ENCODE results near the gene MANBA.

The MANBA gene

GRCh38 chr4:102760645-102761295 is at the start of gene MANBA:
TSS of gene MANBA (minus strand) at chr4:102760968. CDS start at chr4:102760894, 74 bp downstream.
- peak; percentile 16 for DNase-seq

GRCh38 chr4:102809691-102810090 is 48.9 kb upstream of the MANBA start:
- DNase-seq = no peak

- DNase-seq = no peak
Measured at GRCh38 chr4:102809190-102809589, 48.4 kb upstream of the MANBA start.

GRCh38 chr4:102808009-102808408 is 47.2 kb upstream of the MANBA start:
- no peak for DNase-seq

- DNase-seq = no peak
Measured at GRCh38 chr4:102807345-102807744, 46.6 kb upstream of the MANBA start.

DNA sequence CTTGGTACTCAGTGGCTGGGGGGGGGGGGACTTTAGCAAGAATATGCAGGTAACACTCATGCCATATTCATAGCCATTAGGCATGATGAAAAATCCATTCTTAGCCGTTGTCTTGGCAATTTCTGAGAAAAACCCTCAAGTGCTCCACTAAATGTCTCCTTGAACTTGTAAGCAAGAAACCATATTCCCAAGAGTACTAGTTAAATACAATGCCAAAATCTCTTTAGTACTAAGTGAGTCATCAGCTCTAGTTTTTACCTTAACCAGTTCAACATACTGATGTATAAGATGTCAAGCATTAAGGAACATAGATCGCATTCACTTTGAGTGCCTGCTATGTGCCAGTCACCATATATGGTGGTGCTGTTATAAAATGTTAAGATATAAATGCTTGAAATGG is 39.0 kb upstream of the MANBA start:
- no peak for DNase-seq

DNA sequence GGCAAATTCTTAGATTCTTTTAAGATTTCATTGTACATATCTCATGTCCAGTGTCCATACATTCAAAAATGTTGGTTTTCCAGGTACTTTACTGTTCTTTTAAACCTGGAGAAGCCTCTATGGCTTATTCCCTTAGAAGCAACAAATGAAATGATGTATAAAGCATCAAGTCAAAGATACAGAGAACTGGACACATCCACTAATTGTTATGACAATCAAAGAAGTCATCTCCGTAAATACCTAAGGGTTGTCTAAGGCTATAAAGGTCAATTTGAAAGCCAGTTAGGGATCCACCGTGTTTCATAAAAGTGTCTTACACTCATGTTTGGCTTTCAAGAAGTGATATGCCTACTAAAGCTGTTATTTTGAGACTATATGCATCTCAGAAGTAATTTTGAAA is 34.2 kb upstream of the MANBA start:
- DNase-seq = no peak

DNA sequence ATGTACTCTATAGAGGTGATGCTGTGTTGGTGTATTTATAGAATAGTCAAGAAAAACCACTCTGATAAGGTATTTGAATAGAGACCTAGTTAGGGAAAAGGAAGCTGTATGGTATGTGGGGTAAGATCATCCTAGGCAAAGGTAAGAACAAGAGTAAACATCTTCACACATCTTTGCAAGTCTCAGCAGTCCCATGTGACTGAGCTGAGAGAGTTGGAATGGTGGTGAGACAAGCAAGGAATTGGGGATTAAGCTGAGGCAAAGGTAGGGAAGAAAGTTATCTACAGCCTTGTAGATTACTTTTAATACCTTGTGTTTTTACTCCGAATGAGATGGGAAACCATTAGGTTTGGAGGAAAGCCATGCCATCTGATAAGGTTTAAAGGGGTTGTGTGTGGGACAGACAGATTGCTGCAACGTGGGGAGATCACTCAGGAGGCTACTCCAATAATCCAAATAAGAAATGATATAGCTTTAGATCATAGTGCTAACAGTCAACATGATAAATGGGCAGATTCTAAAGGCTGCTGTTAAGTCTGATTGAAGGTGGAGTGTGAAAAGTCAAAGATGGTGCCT is 31.7 kb upstream of the MANBA start:
- no peak for DNase-seq

GRCh38 chr4:102791318-102791835 is 30.6 kb upstream of the MANBA start:
- no peak for DNase-seq

DNA sequence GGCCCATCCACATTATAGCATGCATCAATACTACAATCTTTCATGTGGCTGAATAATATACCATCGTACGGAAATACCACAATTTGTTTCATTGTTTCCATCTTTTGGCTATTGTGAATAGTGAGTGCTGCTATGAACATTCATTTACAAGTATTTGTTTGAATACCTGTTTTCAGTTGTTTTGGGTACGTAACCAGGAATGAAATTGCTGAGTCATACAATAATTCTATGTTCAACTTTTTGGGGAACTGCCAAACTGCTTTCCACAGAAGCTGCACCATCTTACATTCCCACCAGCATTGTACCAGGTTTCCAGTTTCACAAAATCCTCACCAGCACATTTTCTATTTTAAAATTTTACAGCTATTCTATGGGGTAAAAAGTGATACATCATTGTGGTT is 28.5 kb upstream of the MANBA start:
- DNase-seq = no peak

GRCh38 chr4:102787944-102788343 is 27.2 kb upstream of the MANBA start:
- no peak for DNase-seq

- no peak for DNase-seq
Measured at GRCh38 chr4:102787096-102787881, 26.5 kb upstream of the MANBA start.

GRCh38 chr4:102786279-102786678 is 25.5 kb upstream of the MANBA start:
- DNase-seq = no peak

DNA sequence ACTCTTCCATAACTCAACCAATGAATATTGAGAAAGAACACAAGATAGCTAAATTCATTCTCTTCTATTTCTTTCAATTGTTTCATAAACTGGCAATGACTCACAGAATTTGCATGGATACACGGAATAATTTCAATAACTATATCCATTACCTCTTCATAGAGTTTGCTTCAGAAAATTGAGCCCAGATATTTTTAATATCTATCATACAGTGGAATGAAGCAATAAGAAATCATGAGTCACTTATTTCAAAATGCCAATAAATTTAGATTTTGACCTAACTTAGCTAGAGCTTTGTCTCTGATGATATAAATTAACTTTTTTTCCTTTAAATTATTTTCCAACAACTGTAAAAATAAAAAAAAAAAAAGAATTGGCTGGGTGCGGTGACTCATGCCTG is 22.2 kb upstream of the MANBA start:
- DNase-seq = no peak

DNA sequence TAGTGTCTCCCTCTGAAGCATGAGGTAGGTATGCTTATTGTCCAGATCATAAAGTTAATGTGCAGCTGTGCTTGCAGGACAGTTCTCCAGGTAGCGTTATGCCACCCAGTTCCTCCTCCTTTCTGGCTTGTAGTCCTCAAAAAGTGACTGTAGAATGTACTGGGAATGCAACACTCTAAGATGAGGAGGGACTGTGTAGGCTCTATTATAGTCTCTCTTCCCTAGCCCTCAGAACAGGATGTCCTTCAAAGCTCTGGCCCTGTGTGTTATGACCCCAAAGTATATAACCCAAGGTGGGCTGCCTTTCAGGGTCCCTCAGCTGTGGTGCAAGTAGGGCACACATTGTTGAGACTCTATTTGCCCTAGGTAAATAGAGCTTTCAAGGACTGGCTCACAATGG is 20.8 kb upstream of the MANBA start:
- no peak for DNase-seq

DNA sequence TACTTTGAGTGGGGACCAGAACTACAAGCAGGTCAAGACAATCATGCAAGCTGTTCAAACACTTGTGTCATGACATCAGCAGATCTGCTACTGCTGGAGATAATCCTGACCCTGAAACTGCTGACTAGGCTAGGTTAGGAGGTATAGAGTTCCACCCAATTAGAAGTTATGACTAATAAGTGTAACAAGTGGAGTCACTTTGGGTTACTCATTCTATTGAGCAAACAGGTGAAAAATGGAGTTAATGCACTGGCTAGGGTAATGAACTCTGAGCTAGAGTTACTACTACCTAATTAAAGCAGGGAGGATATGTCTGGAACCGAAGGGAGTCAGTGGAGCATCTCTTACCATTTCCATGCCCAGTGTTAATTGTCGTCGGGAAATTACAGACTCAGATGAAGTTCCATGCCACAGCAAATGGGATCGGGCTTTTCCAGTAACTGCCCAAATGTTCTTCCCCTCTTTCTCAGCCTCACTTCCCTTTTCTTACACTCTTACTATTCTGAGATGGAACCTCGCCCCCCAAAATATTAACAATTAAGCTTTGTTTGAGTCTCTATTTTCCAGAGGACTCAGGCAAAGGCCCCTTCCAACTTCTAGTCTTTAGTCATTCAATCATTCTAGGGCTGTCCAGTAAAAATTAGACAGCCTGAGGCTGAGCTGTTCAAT is 19.8 kb upstream of the MANBA start:
- no peak for DNase-seq

DNA sequence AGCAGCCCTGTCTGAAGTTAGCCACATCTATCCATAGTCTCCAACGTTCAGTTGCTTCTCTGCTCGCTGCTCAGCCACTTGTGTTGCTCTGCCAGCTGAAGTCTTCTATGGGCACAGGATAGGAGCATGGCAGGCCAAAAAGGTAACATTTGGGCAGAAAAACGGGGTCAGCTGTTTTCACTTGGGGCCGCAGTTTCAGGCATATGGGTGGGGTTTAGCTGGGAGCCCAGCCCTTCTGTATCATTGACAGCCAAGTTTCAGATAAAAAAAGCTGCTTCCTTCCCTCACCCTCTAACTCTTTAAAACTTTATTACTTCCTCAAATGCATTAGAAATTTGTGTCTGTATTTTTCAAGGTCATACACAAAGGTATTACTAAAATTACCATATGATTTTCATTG is 18.4 kb upstream of the MANBA start:
- DNase-seq = no peak

DNA sequence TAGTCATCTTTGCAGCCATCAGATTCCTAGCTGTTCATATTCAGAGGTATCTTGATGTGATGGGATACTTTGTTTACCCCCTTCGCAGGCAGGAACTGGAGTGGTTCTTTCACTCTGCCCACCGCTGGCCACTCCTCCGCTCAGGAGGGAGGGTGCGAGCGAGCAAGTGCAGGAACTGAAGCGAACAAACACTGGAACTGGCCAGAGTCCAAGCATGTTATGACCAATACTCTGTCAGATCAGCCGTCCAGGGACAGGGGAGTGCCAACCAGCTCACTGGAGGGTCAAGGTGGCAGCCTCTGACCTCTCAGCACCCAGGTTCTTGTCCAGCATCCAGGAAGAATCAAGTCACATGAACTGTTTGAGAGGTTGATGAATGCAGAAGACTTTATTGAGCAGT is 18.0 kb upstream of the MANBA start:
- no peak for DNase-seq

- no peak for DNase-seq
Measured at GRCh38 chr4:102775805-102776204, 15.0 kb upstream of the MANBA start.

- no peak for DNase-seq
Measured at GRCh38 chr4:102774254-102774653, 13.5 kb upstream of the MANBA start.

DNA sequence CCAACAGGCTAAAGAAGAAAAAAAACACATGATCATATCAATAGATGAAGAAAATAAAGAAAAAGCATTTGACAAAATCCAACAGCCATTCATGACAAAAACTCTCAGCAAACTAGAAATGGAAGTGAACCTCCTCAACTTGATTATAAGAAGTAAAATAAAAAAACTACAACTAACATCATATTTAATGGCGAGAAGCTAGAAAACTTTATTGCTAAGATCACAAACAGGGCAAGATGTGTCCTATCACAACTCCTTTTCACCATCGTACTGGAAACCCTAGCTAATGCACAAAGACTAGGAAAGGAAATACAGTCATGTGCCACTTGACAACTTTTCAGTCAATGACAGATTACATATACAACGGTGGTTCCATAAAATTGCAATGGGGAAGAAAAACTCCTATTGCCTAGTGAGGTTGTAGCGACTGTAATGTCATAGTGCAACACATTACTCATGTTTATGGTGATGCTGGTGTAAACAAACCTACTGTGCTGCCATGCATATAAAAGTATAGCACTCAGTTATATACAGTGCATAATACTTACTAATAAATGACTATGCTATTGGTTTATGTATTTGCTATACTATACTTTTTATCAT is 12.1 kb upstream of the MANBA start:
- no peak for DNase-seq

DNA sequence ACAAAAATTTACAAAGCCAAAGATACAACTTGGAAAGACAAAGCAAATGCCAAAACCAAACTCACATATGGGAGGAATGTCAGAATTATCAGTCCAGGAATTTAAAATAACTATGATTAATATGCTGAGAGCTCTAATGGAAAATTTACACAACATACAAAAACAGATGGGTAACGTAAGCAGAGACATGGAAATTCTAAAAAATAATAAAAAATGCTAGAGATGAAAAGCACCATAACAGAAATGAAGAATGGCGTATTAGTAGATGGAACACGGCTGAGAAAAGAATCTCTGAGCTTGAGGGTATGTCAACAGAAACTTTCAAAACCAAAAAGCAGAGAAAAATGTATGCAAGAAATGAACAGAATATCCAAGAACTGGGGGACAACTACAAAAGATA is 4.1 kb upstream of the MANBA start:
- DNase-seq = no peak

DNA sequence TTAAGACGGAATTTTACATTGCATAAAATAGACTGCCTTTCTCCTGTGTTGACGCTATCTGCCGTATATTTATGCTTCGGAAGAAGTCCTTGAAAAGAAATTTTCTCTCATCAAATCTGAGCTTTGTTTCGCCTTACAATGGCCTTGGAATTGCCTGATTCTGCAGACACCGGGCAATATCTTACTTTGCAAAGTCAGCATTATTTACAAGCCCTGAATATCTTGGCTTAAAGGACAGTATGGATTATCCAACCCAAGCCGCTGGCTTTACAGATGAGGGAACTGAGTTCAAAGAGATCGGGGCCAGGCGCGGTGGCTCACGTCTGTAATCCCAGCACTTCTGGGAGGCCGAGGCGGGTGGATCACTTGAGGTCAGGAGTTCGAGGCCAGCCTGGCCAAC is 1.1 kb upstream of the MANBA start:
- no peak for DNase-seq

Data from NCI-H1436 treated with DMSO at 0.1 percent for 48 hours (cell line).